Midbrain (tissue), 1 donor: ENCODE data around the gene TSC22D3.
"Not testable (repeated sequence)": the region's sequence is repeated elsewhere in the genome, so short reads cannot be mapped to it uniquely, and the experiment has no call there.

Experiments used
- DNase-seq: peaks from one replicate; lab custom pipeline; 2025; lab: John Stamatoyannopoulos, UW

The TSC22D3 gene

DNA sequence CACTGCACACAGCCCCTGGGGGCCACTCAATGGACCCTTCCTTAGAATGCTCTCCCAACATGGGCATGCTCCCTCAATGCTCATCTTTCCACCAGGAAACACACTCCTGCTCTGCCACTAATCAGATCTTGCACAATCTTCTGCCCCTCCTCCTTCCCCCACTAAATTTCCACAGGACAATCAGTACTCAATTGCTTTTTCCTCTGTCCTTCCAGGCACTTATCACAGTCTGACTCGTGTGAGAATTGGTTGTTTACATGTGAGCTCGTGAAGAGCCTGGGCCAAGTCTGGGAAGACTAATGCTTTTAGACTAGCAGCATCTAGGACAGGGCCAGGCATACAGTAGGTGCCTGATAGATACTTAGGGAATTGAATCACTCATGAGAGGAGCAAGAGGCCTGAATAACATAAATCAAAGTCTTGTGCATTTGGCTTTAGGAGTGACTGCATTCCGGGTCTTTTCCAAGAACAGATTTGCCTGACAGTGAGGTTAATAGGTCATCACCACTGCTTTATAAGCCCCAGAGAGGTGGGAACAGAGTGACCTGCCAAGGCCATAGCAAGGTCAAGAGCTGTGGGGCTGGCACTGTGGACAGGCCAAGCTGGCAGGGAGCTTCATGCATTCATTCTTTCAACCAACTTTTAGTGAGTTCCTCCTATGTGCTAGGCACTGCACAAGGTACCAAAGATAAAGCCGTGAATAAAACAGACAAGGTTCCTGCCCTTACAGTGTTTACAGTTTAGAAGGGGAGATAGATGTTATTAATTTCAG lies 92.3 kb downstream of the TSC22D3 start:
- DNase-seq, result no peak

DNA sequence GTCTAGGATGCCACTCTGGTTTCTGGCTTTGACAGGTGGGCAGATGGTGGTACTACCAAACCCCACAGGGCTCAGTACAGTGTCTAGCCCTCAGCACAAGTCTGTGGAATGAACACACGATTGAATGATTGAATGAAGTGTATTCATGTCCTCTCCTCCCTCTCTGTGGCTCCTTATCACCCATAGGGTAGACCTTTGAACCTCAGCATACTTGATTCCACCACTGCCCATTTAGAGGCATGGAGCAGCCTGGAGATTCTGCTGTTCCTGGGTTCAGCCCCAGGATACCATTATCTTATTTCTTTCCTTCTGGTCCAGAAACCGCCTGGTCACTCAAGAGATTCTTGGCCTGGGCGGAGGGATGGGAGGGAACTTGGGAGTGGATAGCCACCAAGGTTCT lies 93.3 kb downstream of the TSC22D3 start:
- DNase-seq, result no peak

DNA sequence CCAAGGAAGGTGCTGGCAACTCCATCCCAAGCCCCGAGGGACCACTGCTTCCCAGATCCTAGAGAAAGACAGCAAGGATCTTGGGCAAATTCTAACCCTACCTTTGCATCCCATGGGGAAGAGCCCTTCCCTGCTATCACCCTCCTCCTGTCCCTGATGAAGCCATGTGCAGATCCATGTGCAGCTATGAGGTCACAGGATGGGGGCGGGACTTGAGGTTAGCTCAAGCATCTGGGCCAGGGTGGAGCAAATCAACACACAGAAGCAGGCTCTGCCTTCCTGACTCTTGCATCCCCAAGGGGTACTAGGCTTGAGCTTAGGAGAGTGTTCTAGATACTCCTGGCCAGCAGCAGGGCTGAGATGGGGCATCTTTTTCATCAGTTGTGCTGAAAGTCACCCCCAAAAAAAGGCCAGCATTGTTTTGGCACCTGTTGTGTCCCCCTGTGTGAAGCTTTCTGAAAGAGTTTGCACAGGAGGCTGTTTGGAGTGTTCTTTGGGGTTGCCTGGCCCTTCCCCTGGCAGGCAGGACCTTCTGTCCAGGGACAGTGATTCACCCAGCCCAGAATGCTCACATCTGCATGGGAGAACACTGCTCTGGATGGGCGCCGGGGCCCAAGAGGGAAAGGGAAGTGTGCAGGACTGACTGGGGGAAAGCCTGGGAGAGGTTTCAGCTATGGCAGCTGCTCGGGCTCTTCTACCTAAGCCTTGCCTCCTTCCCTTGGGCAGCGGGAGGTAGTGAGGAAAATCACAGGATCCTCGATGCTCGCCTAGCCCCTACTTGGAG lies 96.4 kb downstream of the TSC22D3 start:
- DNase-seq, result no peak

DNA sequence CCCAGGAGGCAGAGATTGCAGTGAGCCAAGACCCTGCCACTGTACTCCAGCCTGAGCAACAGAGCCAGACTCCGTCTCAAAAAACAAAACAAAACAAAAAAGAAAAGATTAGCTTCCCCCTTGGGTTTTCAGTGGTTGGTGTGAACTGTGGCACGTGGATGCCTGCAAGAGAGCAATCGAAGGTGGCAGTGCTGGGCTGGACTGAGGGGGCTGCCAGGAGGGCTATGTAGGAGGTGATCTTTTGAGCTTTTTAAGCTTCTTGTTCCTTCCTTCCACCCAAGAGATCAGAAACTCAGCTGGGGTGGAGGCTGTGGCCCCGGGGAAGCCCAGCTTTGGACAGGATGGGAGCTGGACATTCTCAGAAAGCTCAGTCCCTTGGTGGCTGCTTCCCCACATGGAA lies 97.7 kb downstream of the TSC22D3 start:
- DNase-seq, result no peak

DNA sequence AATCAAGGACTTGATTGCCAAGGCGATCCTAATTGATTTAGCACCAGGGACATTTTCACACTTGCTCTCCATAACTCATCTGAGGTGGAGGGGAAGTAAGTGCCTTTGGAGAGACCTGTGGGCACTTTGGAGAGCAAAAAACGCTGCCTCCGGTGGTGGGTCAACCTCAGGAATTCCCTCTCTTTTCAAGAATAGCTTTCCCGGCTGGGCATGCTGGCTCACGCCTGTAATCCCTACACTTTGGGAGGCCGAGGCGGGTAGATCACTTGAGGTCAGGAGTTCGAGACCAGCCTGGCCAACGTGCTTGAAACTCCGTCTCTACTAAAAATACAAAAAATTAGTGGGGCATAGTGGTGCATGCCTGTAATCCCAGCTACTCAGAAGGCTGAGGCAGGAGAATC lies 98.1 kb downstream of the TSC22D3 start:
- DNase-seq, result no peak

DNA sequence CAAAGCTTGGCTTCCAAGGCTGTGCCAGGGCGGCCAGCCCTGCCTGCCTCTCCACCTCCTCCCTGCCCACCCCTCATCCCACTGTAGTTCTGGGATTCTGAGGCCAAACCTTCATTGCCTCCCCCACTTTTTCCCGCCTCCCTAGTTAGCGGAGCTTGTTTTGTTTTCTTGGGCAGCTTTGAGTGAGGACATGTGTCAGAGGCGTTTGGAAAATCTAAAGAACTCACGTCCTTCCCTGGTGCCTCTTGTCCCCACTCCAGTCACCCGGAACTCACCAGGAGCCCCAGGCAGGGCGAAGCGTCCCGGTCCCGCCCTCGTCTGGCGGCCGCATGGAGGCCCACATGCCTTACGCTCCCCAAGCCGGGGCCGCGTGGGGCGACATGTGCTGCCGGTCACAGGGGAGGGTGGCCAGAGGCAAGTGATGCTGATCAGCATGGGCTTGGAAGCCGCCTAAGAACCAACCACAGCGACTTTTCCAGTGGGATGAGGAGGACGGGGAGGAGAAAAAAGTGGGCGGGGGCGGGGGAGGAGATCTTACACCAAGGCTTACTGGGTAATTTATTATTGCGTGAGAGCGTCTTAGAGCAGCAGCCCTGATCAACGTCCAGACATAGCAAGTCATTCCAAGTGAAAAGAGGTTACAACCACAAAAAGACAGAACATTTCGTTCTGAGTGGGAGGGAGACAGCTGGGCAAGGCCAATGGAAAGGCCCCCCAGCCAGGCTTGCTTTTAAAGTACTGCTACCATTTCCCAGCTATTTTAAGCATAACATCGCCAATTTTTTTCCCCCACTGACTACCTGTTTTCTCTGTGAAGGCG lies 98.8 kb downstream of the TSC22D3 start:
- DNase-seq, result peak; percentile 27

DNA sequence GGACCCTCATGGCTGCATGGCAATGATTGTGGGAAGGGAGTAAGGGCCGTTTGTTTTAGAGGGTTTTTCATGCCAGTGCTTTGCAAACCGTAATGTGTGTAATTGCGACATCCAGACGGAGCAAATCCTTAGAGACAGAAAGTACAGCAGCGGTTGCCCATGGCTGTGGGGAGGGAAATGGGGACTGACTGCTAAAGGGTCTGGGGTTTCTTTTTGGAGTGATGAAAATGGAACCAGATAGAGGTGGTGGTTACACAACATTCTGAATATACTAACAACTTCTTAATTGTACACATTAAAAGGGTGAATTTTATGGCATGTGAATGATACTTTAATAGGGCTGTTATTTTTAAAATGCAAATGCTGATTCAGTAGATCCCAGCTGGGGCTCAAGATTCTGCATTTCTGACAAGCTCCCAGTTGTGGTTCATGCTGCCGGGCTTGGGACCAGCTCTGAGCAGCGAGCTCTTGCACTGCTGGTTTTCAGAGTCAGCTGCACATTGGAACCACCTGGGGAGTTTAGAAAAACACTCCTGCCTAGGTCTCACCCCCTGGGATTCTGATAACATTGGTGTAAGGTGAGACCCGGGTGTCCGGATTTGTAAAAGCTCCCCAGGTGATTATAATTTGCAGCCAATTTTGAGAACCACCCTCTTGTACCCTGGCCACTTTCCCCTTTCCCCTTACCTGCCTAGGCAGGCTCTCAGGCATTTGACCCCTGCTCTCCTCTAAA lies 99.6 kb downstream of the TSC22D3 start:
- DNase-seq, result peak; percentile 20

DNA sequence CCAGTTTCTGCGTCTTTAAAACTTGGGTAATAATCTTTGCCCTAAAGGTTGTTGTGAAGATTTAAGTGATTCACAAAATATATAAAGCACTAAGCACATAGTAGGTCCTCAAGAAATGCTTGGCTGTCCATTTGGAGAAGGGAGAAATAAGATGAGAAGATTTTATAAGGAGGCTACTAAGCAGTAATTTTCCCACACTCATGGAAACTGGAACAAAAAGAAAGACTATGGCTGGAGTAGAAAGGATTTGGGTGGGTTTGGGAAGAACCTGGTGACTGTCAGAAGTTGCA lies 100.3 kb downstream of the TSC22D3 start:
- no peak for DNase-seq

DNA sequence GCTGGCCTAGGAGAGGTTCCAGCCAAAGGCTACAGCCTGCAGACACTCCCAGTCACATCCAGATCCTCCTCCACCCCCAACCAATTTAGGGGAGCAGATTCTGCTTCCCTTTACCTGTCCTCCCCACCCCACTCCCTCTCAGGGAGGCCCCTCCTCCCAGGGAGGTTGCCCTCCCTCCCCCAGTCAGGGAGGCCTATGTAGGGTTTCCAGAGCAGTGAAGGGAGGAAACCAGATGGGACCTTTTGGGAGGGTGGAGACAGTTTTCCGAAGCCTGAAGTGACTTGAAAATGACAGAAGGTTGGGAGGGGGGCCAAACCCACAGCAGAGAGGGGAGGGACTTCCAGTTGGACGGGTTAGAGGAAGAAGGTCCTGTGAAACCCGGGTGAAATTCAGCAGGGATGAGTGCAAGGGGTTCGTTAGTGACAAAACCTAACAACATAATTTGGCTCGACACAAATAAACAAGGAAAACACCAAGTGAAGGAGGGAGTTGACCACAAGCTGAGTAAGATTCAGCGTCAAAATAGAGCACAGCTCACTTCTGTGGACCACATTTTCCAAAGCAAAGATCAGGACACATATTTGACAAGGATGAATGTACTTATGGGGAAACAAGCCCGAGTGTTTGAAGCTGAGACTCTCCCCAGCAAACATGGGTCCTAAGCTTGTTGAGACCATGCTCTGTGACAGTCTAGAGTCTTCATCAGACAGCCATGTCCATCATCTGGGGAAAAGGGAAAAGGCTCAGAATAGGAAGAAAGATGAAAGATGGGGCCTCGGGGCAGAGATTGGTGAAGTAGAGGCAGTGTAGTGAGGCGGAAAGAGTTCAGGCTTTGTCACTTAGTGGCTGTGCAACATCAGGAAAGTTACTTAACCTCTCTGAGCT lies 100.9 kb downstream of the TSC22D3 start:
- no peak for DNase-seq

DNA sequence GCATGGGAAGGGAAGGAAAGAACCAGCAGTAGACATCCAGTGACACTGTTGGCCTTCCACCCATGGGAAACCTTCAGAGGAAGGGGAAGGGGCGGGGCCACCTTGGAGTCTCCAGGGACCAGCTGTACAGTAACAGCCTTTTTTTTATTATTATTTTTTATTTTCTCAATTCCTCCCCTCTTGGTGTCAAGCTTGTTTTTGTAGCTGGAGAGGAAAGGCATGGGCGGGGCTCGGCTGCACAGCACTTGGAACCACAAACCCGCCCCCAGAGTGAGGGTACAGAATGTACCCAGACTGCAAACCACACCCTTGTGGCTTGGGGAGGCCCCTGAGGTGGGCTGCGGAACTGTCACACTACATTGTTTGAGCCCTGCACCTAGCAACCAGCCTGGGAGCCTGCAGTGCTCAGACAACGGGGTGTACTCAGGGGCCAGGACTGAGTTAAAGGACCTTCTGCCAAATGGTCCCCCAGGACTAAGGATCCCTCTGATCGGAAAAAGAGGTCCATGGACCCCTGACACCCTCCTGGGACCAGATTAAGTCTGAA lies 101.6 kb downstream of the TSC22D3 start:
- DNase-seq, result no peak

DNA sequence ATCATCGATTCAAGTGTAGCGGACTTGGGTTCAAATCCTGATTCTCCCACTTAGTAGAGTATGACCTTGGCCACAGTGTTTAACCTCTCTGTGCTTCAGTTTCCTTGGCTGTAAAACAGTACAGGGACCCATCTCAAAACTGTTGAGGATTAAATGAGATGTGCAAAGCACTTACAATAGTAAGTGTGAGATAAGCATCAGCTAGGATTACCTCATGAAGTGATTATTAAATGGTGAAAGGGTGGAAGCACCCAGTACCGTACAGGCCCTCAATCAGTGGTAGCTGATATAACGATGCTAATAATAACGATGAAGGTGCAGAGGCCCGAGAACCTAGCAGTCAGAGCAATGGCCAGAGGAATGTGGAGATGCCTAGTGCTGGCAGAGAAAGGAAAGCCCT lies 102.2 kb downstream of the TSC22D3 start:
- DNase-seq, result no peak

DNA sequence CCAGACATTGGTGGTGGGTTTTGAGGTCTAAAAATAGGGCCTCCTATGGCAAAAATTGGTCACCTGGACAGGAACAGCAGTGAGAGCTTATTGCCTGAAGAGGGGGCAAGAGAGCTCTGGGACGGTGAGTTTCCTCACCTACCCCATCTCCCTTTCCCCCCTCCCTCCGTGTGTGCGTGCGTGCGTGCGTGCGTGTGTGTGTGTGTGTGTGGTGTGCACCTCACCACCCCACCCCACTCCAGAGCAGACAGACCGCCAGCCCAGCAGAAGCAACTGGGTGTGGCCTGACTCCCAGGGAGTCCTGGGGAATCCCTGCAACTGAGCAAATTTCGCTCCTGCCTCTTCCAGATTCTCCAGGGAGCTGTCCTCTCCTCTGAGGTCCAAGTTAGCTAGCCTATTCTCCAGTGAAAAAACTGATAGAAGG lies 102.6 kb downstream of the TSC22D3 start:
- no peak for DNase-seq

DNA sequence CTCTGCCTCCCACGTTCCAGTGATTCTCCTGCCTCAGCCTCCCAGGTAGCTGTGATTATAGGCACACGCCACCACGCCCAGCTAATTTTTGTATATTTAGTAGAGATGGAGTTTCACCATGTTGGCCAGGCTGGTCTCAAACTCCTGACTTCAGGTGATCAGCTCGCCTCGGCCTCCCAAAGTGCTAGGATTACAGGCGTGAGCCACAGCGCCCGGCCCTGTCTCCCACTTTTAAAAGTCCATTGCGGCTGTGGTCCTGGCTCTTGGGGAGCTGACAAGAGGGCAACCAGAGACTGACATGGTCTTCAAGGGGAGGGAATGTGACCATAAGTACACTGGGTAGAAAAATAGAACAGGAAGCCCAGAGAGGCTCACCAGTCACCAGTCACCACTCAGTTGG lies 104.3 kb downstream of the TSC22D3 start:
- not testable (repeated sequence) for DNase-seq

DNA sequence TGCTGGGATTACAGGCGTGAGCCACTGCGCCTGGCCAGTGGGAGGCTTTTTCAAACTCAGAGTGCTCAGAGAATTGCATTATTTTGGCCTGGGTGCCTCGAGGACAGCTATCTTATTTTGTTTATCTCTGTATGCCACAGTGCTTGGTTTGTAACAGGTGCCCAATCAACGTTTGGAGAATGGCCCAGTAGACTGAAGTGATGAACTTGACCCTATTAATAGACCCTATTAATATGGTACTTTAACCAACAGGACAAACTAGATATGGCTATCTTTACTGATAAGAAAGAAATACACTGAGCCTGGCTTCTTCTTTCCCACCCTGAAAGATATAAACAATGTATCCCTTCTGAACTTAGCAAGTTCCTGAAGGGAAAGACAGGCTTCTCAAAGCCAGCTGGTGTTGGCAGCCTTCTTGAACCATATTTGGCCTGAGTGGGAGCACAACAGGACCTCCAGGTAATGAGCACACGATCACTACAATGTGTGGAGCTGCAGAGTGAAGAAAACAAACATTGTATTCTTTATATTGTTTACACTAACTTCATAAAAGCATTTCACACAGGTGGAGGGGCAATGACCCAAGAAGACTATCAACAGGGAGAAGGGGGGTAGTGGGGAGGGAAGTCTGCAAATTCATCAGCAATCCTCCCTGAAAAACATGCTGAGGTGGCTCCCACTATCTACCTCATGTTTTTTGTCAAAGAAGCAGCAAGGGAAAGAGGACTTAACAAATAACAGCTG lies 105.5 kb downstream of the TSC22D3 start:
- DNase-seq, result no peak

DNA sequence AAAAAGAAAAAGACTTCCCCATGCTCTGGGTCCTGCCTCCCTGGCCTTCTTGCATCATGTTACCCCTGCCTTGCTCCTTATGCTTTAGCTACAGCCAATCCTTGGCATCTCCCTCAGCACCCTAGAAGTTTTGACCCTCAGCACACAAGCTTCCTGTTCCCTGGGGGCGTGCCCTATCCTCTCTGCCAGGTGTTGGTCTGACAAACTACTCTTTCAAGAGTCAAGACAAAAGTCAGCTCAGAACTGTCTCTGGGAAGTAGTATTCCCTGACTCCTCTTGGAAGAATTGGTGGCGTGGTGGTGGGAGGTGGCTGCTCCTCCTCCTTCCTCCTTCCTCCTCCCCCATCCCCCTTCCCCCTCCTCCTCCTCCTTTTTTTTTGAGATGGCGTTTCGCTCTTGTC lies 106.3 kb downstream of the TSC22D3 start:
- DNase-seq, result no peak

DNA sequence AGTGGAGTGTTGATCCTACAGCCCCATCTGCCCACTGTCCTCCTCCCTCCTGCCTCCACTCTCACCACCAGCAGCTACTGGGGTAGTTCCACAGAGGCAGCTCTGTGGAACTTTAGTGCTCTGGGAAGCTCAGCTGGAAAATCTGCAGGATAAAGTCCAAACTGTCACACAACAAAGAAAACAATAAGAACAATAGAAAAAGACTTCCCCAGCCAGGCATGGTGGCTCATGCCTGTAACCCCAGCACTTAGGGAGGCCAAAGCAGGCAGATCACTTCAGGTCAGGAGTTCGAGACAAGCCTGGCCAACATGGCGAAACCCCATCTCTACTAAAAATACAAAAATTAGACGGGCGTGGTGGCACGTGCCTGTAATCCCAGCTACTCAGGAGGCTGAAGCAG lies 106.9 kb downstream of the TSC22D3 start:
- not testable (repeated sequence) for DNase-seq

DNA sequence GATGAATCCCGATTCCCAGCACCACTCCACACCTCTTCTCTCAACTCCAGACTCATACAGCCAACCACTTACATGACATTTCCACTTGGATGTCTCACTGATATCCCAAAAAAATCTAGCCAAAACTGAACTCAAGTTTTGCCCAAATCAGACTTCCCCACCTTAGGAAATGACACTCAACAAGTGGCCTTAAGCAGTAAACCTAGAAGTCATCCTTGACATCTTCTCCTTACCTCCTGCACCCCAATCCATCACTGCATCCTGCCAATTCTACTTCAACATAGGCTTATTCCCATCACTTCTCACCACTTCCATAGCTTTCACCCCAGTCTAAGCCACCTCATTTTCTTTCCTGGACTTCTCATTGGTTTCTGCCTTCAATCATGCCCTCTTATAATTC lies 108.2 kb downstream of the TSC22D3 start:
- DNase-seq, result no peak

DNA sequence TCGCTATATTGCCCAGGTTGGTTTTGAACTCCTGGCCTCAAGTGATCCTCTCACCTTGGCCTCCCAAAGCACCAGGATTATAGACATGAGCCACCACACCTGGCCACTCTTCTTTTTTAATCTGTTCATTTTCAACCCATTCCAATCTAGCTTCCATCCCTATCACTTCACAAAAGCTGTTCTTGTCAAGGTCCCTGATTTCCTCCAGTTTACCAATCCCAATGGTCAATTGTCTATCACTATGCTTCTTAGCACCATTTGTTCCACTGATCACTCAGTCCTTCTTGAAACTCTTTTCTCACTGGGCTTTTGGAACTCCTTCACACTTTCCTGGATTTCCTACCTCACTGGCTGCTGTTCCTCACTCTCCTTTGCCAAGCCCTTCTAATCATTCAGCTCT lies 108.7 kb downstream of the TSC22D3 start:
- DNase-seq, result no peak
